Measurements from ENCODE around the gene BDP1. TPM values are rescaled to one million over a fixed set of nuclear protein-coding genes. Genes with fewer than 3 reads are reported as not detected.

BDP1 gene
- polyA plus RNA-seq, 1 experiment, result 3.7 TPM

DNA sequence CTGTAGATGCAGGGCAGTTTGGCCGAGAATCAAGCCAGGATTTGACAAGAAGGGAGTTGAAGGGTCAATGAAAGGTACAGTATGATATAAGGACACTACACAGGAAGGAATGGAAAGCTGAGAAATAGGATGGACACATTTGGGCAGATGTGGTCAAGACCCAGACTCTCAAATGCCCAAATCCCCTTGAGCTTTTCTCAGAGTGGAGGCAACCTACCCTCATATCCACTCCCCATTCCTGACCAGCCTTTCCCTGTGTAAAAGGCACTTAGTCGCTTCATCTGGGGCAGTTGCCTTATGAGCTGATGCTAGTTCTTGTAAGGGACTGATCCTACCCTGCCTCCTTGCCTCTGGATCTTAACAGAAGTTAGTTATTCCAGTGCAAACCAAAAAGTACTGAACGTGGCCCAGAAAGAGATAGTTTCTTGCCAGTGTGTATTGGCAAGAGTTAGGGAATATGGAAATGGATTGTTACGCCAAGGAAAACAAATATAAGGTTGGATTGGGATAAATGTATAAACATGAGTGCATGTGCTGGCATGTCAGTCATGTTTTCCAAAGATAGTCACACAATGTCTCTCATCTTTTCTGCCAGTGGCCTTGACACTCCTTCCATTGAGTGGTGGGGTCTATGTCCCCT lies 127.6 kb downstream of the BDP1 start:
- POLR2A ChIA-PET, result no interaction called here
- TF ChIP-seq, protein P1, sequence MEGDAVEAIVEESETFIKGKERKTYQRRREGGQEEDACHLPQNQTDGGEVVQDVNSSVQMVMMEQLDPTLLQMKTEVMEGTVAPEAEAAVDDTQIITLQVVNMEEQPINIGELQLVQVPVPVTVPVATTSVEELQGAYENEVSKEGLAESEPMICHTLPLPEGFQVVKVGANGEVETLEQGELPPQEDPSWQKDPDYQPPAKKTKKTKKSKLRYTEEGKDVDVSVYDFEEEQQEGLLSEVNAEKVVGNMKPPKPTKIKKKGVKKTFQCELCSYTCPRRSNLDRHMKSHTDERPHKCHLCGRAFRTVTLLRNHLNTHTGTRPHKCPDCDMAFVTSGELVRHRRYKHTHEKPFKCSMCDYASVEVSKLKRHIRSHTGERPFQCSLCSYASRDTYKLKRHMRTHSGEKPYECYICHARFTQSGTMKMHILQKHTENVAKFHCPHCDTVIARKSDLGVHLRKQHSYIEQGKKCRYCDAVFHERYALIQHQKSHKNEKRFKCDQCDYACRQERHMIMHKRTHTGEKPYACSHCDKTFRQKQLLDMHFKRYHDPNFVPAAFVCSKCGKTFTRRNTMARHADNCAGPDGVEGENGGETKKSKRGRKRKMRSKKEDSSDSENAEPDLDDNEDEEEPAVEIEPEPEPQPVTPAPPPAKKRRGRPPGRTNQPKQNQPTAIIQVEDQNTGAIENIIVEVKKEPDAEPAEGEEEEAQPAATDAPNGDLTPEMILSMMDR (IDR thresholded peaks at IDR 0.05; ENCODE audit: insufficient read depth, low read depth, low read length), result no peak
- H3K4me3 ChIP-seq (ENCODE audit: low read depth, low read length), result no peak overlapping the region
- CTCF ChIA-PET, result no interaction called here
- H3K27me3 ChIP-seq (ENCODE audit: control insufficient read depth, insufficient read depth, low read length), result no peaks in the 10 kb centered on the region
- no peak for DNase-seq (ENCODE audit: low read depth)
- no peaks in the 10 kb centered on the region for H3K36me3 ChIP-seq (ENCODE audit: control insufficient read depth, insufficient read depth, low read length)

DNA sequence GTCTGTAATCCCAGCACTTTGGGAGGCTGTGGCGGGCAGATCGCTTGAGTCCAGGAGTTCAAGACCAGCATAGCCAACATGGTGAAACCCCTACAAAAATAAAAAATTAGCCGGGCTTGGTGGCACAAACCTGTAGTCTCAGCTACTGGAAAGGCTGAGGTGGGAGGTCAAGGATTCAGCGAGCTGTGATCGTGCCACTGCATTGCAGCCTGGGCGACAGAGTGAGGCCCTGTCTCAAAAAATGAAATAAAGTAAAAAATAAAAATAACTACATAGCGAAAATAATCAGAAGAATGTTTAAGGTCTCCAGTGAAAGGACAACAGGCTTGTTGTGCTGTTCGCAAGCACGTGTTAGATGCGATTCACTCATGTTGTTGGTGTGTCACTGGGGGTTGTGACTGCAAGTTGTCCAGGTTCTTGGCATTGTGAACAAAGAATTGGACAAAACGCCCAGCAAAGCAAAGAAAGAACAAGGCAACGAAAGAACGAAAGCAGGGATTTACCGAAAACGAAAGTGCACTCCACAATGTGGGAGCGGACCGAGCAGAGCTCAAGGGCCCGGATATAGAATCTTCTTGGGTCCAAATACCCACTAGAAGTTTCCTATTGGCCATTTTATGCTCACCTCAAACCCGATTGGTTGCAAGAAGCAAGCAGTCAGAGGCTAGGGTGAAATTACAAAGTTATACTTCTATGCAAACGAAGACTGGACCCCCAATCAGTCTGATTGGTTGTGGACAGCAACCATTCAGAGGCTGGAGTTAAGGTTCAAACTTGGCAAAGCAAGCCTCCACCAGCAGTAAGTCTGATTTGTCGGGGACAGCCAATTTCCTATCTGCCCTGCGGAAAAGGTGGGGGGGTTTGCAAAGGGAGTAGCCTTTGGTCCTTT lies 130.8 kb downstream of the BDP1 start:
- no peaks in the 10 kb centered on the region for H3K36me3 ChIP-seq (ENCODE audit: control insufficient read depth, insufficient read depth, low read length)
- no peaks in the 10 kb centered on the region for H3K27me3 ChIP-seq (ENCODE audit: control insufficient read depth, insufficient read depth, low read length)
- TF ChIP-seq, protein P1 (IDR thresholded peaks at IDR 0.05; ENCODE audit: insufficient read depth, low read depth, low read length), result no peak
- peak overlapping the region; percentile 79 for H3K4me3 ChIP-seq (ENCODE audit: low read depth, low read length)
- DNase-seq (ENCODE audit: low read depth), result no peak
- ChIA-PET CTCF (interaction anchor here (1.0 kb wide), 1 partner anchor 172 kb away, joined by 3 read pairs; no protein-coding TSS in a partner anchor), POLR2A (no interaction called here)

GRCh38 chr5:71586941-71587765 lies 131.7 kb downstream of the BDP1 start, which contains the start of gene MCCC2:
MCCC2 (plus strand) TSS chr5:71587340; CDS start chr5:71587426, 86 bp downstream.
- Histone ChIP-seq H3K4me3 (ENCODE audit: low read depth, low read length) (peak within 1 kb of the TSS; percentile 79), H3K36me3 (ENCODE audit: control insufficient read depth, insufficient read depth, low read length) (no peaks in the 10 kb centered on the region), H3K27me3 (ENCODE audit: control insufficient read depth, insufficient read depth, low read length) (no peaks in the 10 kb centered on the region)
- TF ChIP-seq, protein P1 (IDR thresholded peaks at IDR 0.05; ENCODE audit: insufficient read depth, low read depth, low read length), result no peak
- peak; percentile 68 for DNase-seq (ENCODE audit: low read depth)
- ChIA-PET POLR2A (interaction anchor here (0.6 kb wide), 1 partner anchor 53 kb away, joined by 15 read pairs; no protein-coding TSS in a partner anchor), CTCF (interaction anchor here (0.8 to 1.0 kb wide), 2 partner anchors 31 to 171 kb away, joined by 3 to 6 read pairs; no protein-coding TSS in a partner anchor)

GRCh38 chr5:71587766-71588532 lies 132.5 kb downstream of the BDP1 start:
- no peak for DNase-seq (ENCODE audit: low read depth)
- CTCF ChIA-PET, result interaction anchor here (0.8 to 1.0 kb wide), 2 partner anchors 31 to 170 kb away, joined by 3 to 6 read pairs; no protein-coding TSS in a partner anchor
- POLR2A ChIA-PET, result interaction anchor here (0.6 kb wide), 1 partner anchor 52 kb away, joined by 15 read pairs; no protein-coding TSS in a partner anchor
- peak overlapping the region; percentile 79 for H3K4me3 ChIP-seq (ENCODE audit: low read depth, low read length)
- no peaks in the 10 kb centered on the region for H3K27me3 ChIP-seq (ENCODE audit: control insufficient read depth, insufficient read depth, low read length)
- TF ChIP-seq, protein P1 (IDR thresholded peaks at IDR 0.05; ENCODE audit: insufficient read depth, low read depth, low read length), result 0 out of 2 replicates have a peak, but pooled peaks have one; percentile 9
- no peaks in the 10 kb centered on the region for H3K36me3 ChIP-seq (ENCODE audit: control insufficient read depth, insufficient read depth, low read length)
